Psoas muscle (tissue), 8 donors: ENCODE measurements around the gene DOHH. TPM values are rescaled to one million over a fixed set of nuclear protein-coding genes. Genes with fewer than 3 reads are reported as not detected.

ENCODE experiments used
- ATAC-seq, 4 donors: fragments of 200-7000 bp; cut with Tn5 transposase; one replicate each; pipeline ENCODE4 v1.9.1; 2020; ENCODE audit warnings: moderate library complexity in 3 of 4, mild to moderate bottlenecking in 2 of 4
- DNase-seq, 2 donors: peaks; one replicate each; pipeline ENCODE4 v3.0.0-alpha.2; 2020
- H3K27ac ChIP-seq: fragments of 200-600 bp; one replicate; pipeline ENCODE4 v1.8.0; 2022
- H3K27me3 ChIP-seq, 3 donors: fragments of 200-600 bp in 1 of 3; one replicate each; pipeline versions ENCODE4 v1.6.1 to v1.8.0; 2013 to 2022; ENCODE audit warnings: low read length in 2 of 3, mild to moderate bottlenecking in 2 of 3, moderate library complexity in 1 of 3; ENCODE audit not compliant: insufficient read depth in 3 of 3
- H3K36me3 ChIP-seq, 2 donors: fragments of 200-600 bp in 1 of 2; one replicate each; pipeline versions ENCODE4 v1.6.1 to v1.8.0; 2013 to 2022; ENCODE audit warnings: low read depth in 1 of 2, mild to moderate bottlenecking in 1 of 2, moderate library complexity in 1 of 2; ENCODE audit not compliant: insufficient read depth in 1 of 2
- H3K4me1 ChIP-seq: fragments of 200-600 bp; one replicate; pipeline ENCODE4 v1.8.0; 2022
- H3K4me3 ChIP-seq: fragments of 200-600 bp; one replicate; pipeline ENCODE4 v1.8.0; 2022; ENCODE audit warnings: mild to moderate bottlenecking
- H3K9me3 ChIP-seq: fragments of 200-600 bp; one replicate; pipeline ENCODE4 v1.8.0; 2022
- CTCF ChIP-seq: fragments of 200-600 bp; IDR thresholded peaks from one replicate; pipeline ENCODE4 v1.8.0; 2022; ENCODE audit warnings: antibody characterized with exemption
- WGBS, 3 donors: extraction: QIAGEN DNeasy Blood & Tissue Kit; methylation state at CpG; one replicate each; pipeline versions ENCODE4 v1.1.6 to v1.1.7; 2013; 5-methylcytosine and 5-hydroxymethylcytosine counted together
- intact Hi-C, 2 donors: fragments of 100-400 bp; cut with DNase I; formaldehyde crosslinking; loops; one replicate each; pipeline versions ENCODE4 v1.11.0 to v1.14.2; 2022
- long read RNA-seq, 2 donors: library from polyadenylated mRNA; unstranded; transcript quantifications; one replicate each; pipeline ENCODE4 v2.0.0, GENCODE V29; 2021
- polyA plus RNA-seq, 3 donors: library from polyadenylated mRNA; stranded (reverse); fragments of 200-250 nt; gene quantifications; one replicate each; pipeline ENCODE4 v1.2.3, GENCODE V29; 2013
- total RNA-seq, 4 donors: library from RNA; stranded (reverse); fragmentation: NEBNext Ultra II Directional in 2 of 4; extraction: Animal tissue kit (Norgen Biotek cat#: 25700) in 2 of 4; gene quantifications; one replicate each; pipeline versions ENCODE4 v1.2.1 to v1.2.4, GENCODE V29; 2021 to 2023
- donor health status: healthy with polysubstance abuse.
- donor health status: DM: no; HTN: no; CAD: no; lungs with moderate emphysema.
- donor health status: Bipolar disorder and iron deficiency.
- donor health status: healthy.
- donor health status: DM: yes; HTN: yes; CAD: no.
- donor health status: DM: no; HTN: no; CAD: no.
- donor health status: DM: no; HTN: no; CAD: no.
- donor health status: DM: yes; HTN: yes; CAD: no.

The DOHH gene
- total RNA-seq (10 to 100 TPM; 11.5 to 21.8 (median 17.1) TPM), polyA plus RNA-seq (10 to 100 TPM; 22.3 to 54.3 (median 45.3) TPM)
- long read RNA-seq, donor 1, transcript DOHH-201 (5 exons, 2,031 nt), result major isoform, 50 of 60 reads
- long read RNA-seq, donor 1, partial matches to known transcripts, result 3 of 60 reads
- long read RNA-seq, donor 1, other reads (novel, unspliced or antisense), result 7 of 60 reads
- long read RNA-seq, donor 2, transcript DOHH-201 (5 exons, 2,031 nt), result major isoform, 136 of 148 reads
- long read RNA-seq, donor 2, partial matches to known transcripts, result 7 of 148 reads
- long read RNA-seq, donor 2, other reads (novel, unspliced or antisense), result 5 of 148 reads

- peak; percentile 95 to 98 for DNase-seq
- Histone ChIP-seq H3K4me3 (peak within 1 kb of the TSS; percentile 96), H3K4me1 (peaks cover 21% of the 10 kb centered on the region), H3K9me3 (no peaks in the 10 kb centered on the region), H3K27me3 (no peaks in the 10 kb centered on the region), H3K27ac (peak within 1 kb of the TSS; percentile 95), H3K36me3 (peaks cover 0 to 19% of the 10 kb centered on the region in 2 donors)
- intact Hi-C loops, result no loop called here
- ATAC-seq, result peak; percentile 95 to 98 (median 96)
- TF ChIP-seq CTCF, result no peak
- 0 to 1% (median 0%) methylated on average over 43 to 52 of the region's 52 CpGs for WGBS, 3 donors
These were observed at the start of gene DOHH for GRCh38 chr19:3500429-3501101. Gene DOHH, minus strand, starts transcription at chr19:3500674. Its CDS starts 3,860 bp downstream, at chr19:3496814.

- DNase-seq, result no peak
- H3K4me3 ChIP-seq, result no peak overlapping the region
- no peak overlapping the region for H3K27ac ChIP-seq
- H3K36me3 ChIP-seq, result peaks cover 0 to 30% of the 10 kb centered on the region in 2 donors
- H3K27me3 ChIP-seq, result no peaks in the 10 kb centered on the region
- WGBS, 3 donors, result 78 to 82% (median 81%) methylated on average over 10 of the region's 10 CpGs
- no peaks in the 10 kb centered on the region for H3K9me3 ChIP-seq
- H3K4me1 ChIP-seq, result no peaks in the 10 kb centered on the region
- intact Hi-C loops, result loop anchor here in 1 of 2 donors (10.0 kb wide), 1 partner anchor 155 kb away; the partner anchor contains the start of genes PIP5K1C and TJP3
- ATAC-seq, result no peak
- no peak for TF ChIP-seq CTCF
These were observed 49.3 kb upstream of the DOHH start for GRCh38 chr19:3549816-3550215.

GRCh38 chr19:3548606-3549005, 48.1 kb upstream of the DOHH start:
- peaks cover 0 to 30% of the 10 kb centered on the region in 2 donors for H3K36me3 ChIP-seq
- intact Hi-C loops, result no loop called here
- no peaks in the 10 kb centered on the region for H3K27me3 ChIP-seq
- H3K4me1 ChIP-seq, result no peaks in the 10 kb centered on the region
- no peaks in the 10 kb centered on the region for H3K9me3 ChIP-seq
- DNase-seq, result no peak
- no peak overlapping the region for H3K4me3 ChIP-seq
- no peak overlapping the region for H3K27ac ChIP-seq
- ATAC-seq, result no peak
- TF ChIP-seq CTCF, result no peak
- WGBS, 3 donors, result 72 to 78% (median 75%) methylated on average over 14 of the region's 14 CpGs

- WGBS, 3 donors, result 79 to 88% (median 84%) methylated on average over 31 to 36 of the region's 36 CpGs
- Histone ChIP-seq H3K27me3 (no peaks in the 10 kb centered on the region), H3K27ac (no peak overlapping the region), H3K4me1 (no peaks in the 10 kb centered on the region), H3K36me3 (peaks cover 0 to 30% of the 10 kb centered on the region in 2 donors), H3K9me3 (no peaks in the 10 kb centered on the region), H3K4me3 (no peak overlapping the region)
- ATAC-seq (no peak), DNase-seq (no peak)
- intact Hi-C loops, result no loop called here
- no peak for TF ChIP-seq CTCF
These were observed 47.4 kb upstream of the DOHH start for GRCh38 chr19:3547767-3548282.
